ENCODE data around the gene SYCE1L. TPM values are rescaled to one million over a fixed set of nuclear protein-coding genes. Genes with fewer than 3 reads are reported as not detected.

Gene SYCE1L
- total RNA-seq, 1 experiment from 2014 or later = 0.39 TPM

- peak; percentile 45 for DNase-seq (ENCODE audit: low read depth)
Measured at GRCh38 chr16:77250400-77250799, 51.2 kb downstream of the SYCE1L start.

Other genes with a start within 250 kb of the SYCE1L start
- 12.5 and 16.3 TPM in 2 replicates for gene MON1B, start 8.2 kb upstream of the SYCE1L start, total RNA-seq (2014; rRNA removed; shearing (Covaris generic))
- 0.07 and 0.12 TPM in 2 replicates for gene ADAMTS18, start 235.6 kb downstream of the SYCE1L start, total RNA-seq (2014; rRNA removed; shearing (Covaris generic))